B cell (primary cell): Measurements from ENCODE around the gene NPRL2. TPM values are rescaled to one million over a fixed set of nuclear protein-coding genes. Genes with fewer than 3 reads are reported as not detected.
A peak's percentile ranks its signal among the peaks of the same experiment; 100 is the strongest.

Source experiments
- ATAC-seq: fragments of 200-7000 bp; cut with Tn5 transposase; one replicate; pipeline ENCODE4 v1.10.0; 2021; ENCODE audit warnings: low read depth, mild to moderate bottlenecking, moderate number of reproducible peaks, moderate library complexity
- CTCF ChIA-PET: fragments of 350-600 bp; sonication (Branson Sonifier 250); formaldehyde crosslinking; loops from one replicate; lab custom pipeline; 2021; ENCODE audit warnings: antibody characterized with exemption, inconsistent platforms; lab: Charles Lee
- POLR2A ChIA-PET: fragments of 350-600 bp; sonication (Branson Sonifier 250); formaldehyde crosslinking; loops from one replicate; lab custom pipeline; 2021; ENCODE audit warnings: antibody characterized with exemption; lab: Charles Lee
- DNase-seq: peaks from one replicate; pipeline ENCODE4 v3.0.0; 2013
- H2AFZ ChIP-seq: 2 replicates; pipeline ENCODE4 v1.6.1; 2012; ENCODE audit warnings: mild to moderate bottlenecking, low read depth, low read length; ENCODE audit not compliant: insufficient read depth, poor library complexity, severe bottlenecking
- H3K27ac ChIP-seq, 2 donors: 1 replicate in 1 of 2; 2 replicates in 1 of 2; pipeline ENCODE4 v1.5.1; 2012 to 2013; ENCODE audit warnings: low read length in 2 of 2, mild to moderate bottlenecking in 2 of 2, moderate library complexity in 1 of 2
- H3K27me3 ChIP-seq, 4 experiments: fragments of 200-600 bp in 1 of 4; sonication (generic) in 1 of 4; replicated peaks in 1 of 4; 1 replicate in 2 of 4; 2 replicates in 2 of 4; pipeline versions ENCODE4 v1.6.1 to v1.7.0; 2013 to 2016; ENCODE audit warnings: low read length in 3 of 4, mild to moderate bottlenecking in 2 of 4, mixed read lengths in 1 of 4, moderate library complexity in 1 of 4; ENCODE audit not compliant: insufficient read depth in 4 of 4, control insufficient read depth in 3 of 4; ENCODE audit errors: control extremely low read depth in 1 of 4
- H3K36me3 ChIP-seq, 2 experiments: replicated peaks in 1 of 2; 1 replicate in 1 of 2; 2 replicates in 1 of 2; pipeline versions ENCODE4 v1.6.1 to v1.7.1; 2013; ENCODE audit warnings: low read length in 1 of 2; ENCODE audit not compliant: insufficient read depth in 2 of 2, control insufficient read depth in 1 of 2; ENCODE audit errors: control extremely low read depth in 1 of 2, extremely low read depth in 1 of 2
- H3K4me1 ChIP-seq, 2 donors: fragments of 200-600 bp in 1 of 2; sonication (generic) in 1 of 2; 1 replicate in 1 of 2; 2 replicates in 1 of 2; pipeline versions ENCODE4 v1.5.1 to v1.6.1; 2013 to 2017; ENCODE audit warnings: low read length in 2 of 2; ENCODE audit not compliant: control insufficient read depth in 2 of 2, insufficient read depth in 2 of 2
- H3K4me2 ChIP-seq: replicated peaks from 2 replicates; pipeline ENCODE3; 2012; ENCODE audit warnings: mild to moderate bottlenecking, low read depth, low read length; ENCODE audit not compliant: poor library complexity, severe bottlenecking
- H3K4me3 ChIP-seq, 5 experiments: fragments of 200-600 bp in 1 of 5; sonication (generic) in 1 of 5; 1 replicate in 3 of 5; 2 replicates in 2 of 5; pipeline versions ENCODE4 v1.5.1 to v1.7.0; 2011 to 2016; ENCODE audit warnings: low read length in 4 of 5, mild to moderate bottlenecking in 4 of 5, low read depth in 2 of 5, control low read depth in 1 of 5, moderate library complexity in 1 of 5; ENCODE audit not compliant: insufficient read depth in 1 of 5; ENCODE audit errors: control extremely low read depth in 1 of 5, extremely low read depth in 1 of 5
- H3K79me2 ChIP-seq: fragments of 200-600 bp; sonication (generic); one replicate; pipeline ENCODE4 v1.6.0; 2016; ENCODE audit warnings: low read length; ENCODE audit not compliant: control insufficient read depth, insufficient read depth
- H3K9ac ChIP-seq: fragments of 200-600 bp; sonication (generic); 2 replicates; pipeline ENCODE4 v1.6.1; 2017; ENCODE audit warnings: mild to moderate bottlenecking, low read length, moderate library complexity
- H3K9me3 ChIP-seq, 3 donors: one replicate each; pipeline versions ENCODE4 v1.6.1 to v1.7.1; 2013; ENCODE audit warnings: low read length in 2 of 3; ENCODE audit not compliant: control insufficient read depth in 2 of 3, insufficient read depth in 1 of 3; ENCODE audit errors: control extremely low read depth in 1 of 3
- H4K20me1 ChIP-seq: 2 replicates; pipeline ENCODE4 v1.6.0; 2012; ENCODE audit warnings: mild to moderate bottlenecking, low read length; ENCODE audit not compliant: insufficient read depth, control insufficient read depth, poor library complexity, severe bottlenecking
- H3K27ac Mint-ChIP-seq: one replicate; pipeline ENCODE4 v1.8.0; 2021; ENCODE audit warnings: mixed read lengths
- H3K27me3 Mint-ChIP-seq: one replicate; pipeline ENCODE4 v1.8.0; 2021; ENCODE audit warnings: mixed read lengths
- H3K4me1 Mint-ChIP-seq: one replicate; pipeline ENCODE4 v1.8.0; 2021; ENCODE audit warnings: mixed read lengths
- H3K4me3 Mint-ChIP-seq: one replicate; pipeline ENCODE4 v1.8.0; 2021; ENCODE audit warnings: mixed read lengths
- H3K9me3 Mint-ChIP-seq: one replicate; pipeline ENCODE4 v1.8.0; 2022; ENCODE audit warnings: mixed read lengths; ENCODE audit not compliant: insufficient read depth
- CTCF ChIP-seq: fragments of 200-600 bp; IDR thresholded peaks from one replicate; pipeline ENCODE4 v1.8.0; 2022; ENCODE audit warnings: antibody characterized with exemption, mild to moderate bottlenecking
- EZH2 ChIP-seq: IDR thresholded peaks from 2 replicates; pipeline ENCODE4 v1.6.1; 2012; ENCODE audit warnings: borderline replicate concordance, low read depth, mild to moderate bottlenecking, moderate library complexity, low read length; ENCODE audit not compliant: insufficient read depth, poor library complexity, severe bottlenecking
- WGBS: methylation state at CpG from one replicate; pipeline ENCODE4 v1.1.5; 2013; ENCODE audit warnings: missing lambda C conversion rate; ENCODE audit not compliant: insufficient coverage; 5-methylcytosine and 5-hydroxymethylcytosine counted together
- intact Hi-C: fragments of 100-400 bp; cut with micrococcal nuclease; formaldehyde crosslinking; loops from one replicate; pipeline ENCODE4 v1.10.0; 2022
- polyA plus RNA-seq: library from polyadenylated mRNA; depleted of rRNA; stranded (reverse); fragments of >200 nt; gene quantifications from 2 replicates; pipeline ENCODE4 v1.2.3, GENCODE V29; 2012
- total RNA-seq, 2 donors: library from RNA; stranded (reverse); fragments of 120-200 nt in 1 of 2; gene quantifications; 1 replicate in 1 of 2; 2 replicates in 1 of 2; pipeline versions ENCODE4 v1.2.3 to v1.2.4, GENCODE V29; 2013 to 2022

NPRL2 gene
- total and polyA plus RNA-seq, 2 donors (not counting 1 experiment from before 2014, with no cell fraction given), result 31.3 to 64.6 TPM

GRCh38 chr3:50321336-50322114 lies 29.1 kb downstream of the NPRL2 start:
- TF ChIP-seq CTCF (peak; percentile 65), EZH2 (no peak)
- CTCF ChIA-PET, result interaction anchor here (0.6 to 2.0 kb wide), 9 partner anchors 16 to 288 kb away, joined by 3 to 9 read pairs (median 3); partner anchors contain the start of genes CYB561D2, HYAL3, IFRD2 and NAA80
- H3K4me1 Mint-ChIP-seq, result peaks cover 49% of the 10 kb centered on the region

More at GRCh38 chr3:50321336-50322114, 29.1 kb downstream of the NPRL2 start:
- H3K79me2 ChIP-seq, result peaks cover 7% of the 10 kb centered on the region
- no peaks in the 10 kb centered on the region for H3K9me3 Mint-ChIP-seq
- intact Hi-C loops, result loop anchor here (1.0 to 5.0 kb wide), 6 partner anchors 15 to 127 kb away; partner anchors contain the start of genes GNAI2, HYAL3, IFRD2 and NAA80
- peak overlapping the region; percentile 94 to 96 for H3K27ac ChIP-seq
- peaks cover 0 to 16% of the 10 kb centered on the region in 2 experiments for H3K36me3 ChIP-seq
- H3K9me3 ChIP-seq, result peaks cover 0 to 3% (median 0%) of the 10 kb centered on the region in 3 donors
- no peaks in the 10 kb centered on the region for H3K27me3 Mint-ChIP-seq
- peak overlapping the region; percentile 99 for H2AFZ ChIP-seq
- peak overlapping the region; percentile 97 for H3K27ac Mint-ChIP-seq
- H3K4me2 ChIP-seq, result peak overlapping the region; percentile 95
- peak overlapping the region; percentile 96 for H3K9ac ChIP-seq
- peak overlapping the region; percentile 98 for H3K4me3 Mint-ChIP-seq
- POLR2A ChIA-PET, result interaction anchor here (0.7 to 2.3 kb wide), 6 partner anchors 16 to 107 kb away, joined by 3 to 24 read pairs (median 6); partner anchors contain the start of genes HYAL3, IFRD2 and NAA80
- H3K4me1 ChIP-seq, result peaks cover 22 to 58% of the 10 kb centered on the region in 2 donors
- ATAC-seq (peak; percentile 80), DNase-seq (peak; percentile 94)
- H3K4me3 ChIP-seq, result peak overlapping the region; percentile 64 to 95 (median 74)
- WGBS, result 1% methylated on average over 59 of the region's 59 CpGs
- H4K20me1 ChIP-seq, result no peaks in the 10 kb centered on the region
- no peaks in the 10 kb centered on the region for H3K27me3 ChIP-seq
